ENCODE data around the gene SENP5. TPM values are rescaled to one million over a fixed set of nuclear protein-coding genes. Genes with fewer than 3 reads are reported as not detected.

SENP5 gene
- total RNA-seq, 2 experiments from 2014 or later: 62.7 to 64.7 TPM

DNA sequence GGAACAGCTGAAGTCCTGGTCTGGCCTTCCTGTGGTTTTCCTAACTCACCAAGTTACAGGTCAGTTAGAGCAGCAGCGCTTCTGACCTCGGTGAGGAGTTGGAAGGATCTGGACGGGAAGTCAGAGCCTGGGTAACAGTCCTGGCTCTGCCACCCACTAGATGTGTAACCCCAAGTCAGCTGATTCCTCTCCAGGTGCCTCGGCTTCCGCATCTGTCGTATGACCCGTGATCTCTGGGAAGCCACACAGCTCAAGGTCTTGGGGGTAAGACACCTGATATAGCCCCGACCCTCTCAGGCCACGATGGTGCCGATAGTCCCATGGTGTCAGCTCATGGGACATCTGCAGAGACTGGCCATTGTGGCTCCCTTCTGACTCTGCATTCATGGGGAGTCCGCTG is 109.2 kb downstream of the SENP5 start:
- peaks cover 4% of the 10 kb centered on the region for H3K9me3 Mint-ChIP-seq
- TF ChIP-seq, protein P1, sequence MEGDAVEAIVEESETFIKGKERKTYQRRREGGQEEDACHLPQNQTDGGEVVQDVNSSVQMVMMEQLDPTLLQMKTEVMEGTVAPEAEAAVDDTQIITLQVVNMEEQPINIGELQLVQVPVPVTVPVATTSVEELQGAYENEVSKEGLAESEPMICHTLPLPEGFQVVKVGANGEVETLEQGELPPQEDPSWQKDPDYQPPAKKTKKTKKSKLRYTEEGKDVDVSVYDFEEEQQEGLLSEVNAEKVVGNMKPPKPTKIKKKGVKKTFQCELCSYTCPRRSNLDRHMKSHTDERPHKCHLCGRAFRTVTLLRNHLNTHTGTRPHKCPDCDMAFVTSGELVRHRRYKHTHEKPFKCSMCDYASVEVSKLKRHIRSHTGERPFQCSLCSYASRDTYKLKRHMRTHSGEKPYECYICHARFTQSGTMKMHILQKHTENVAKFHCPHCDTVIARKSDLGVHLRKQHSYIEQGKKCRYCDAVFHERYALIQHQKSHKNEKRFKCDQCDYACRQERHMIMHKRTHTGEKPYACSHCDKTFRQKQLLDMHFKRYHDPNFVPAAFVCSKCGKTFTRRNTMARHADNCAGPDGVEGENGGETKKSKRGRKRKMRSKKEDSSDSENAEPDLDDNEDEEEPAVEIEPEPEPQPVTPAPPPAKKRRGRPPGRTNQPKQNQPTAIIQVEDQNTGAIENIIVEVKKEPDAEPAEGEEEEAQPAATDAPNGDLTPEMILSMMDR (IDR thresholded peaks at IDR 0.05): no peak
- CTCF ChIA-PET: no interaction called here
- H3K27ac ChIP-seq (ENCODE audit: low read depth in 1 of 2, low read length in 2 of 2): no peak overlapping the region
- DNase-seq (no peak), ATAC-seq (ENCODE audit: poor library complexity) (no peak)
- POLR2A ChIA-PET: no interaction called here
- intact Hi-C loops (cut with DNase I, micrococcal nuclease): no loop called here
- H3K4me3 Mint-ChIP-seq: no peak overlapping the region
- no peaks in the 10 kb centered on the region for H3K36me3 ChIP-seq (ENCODE audit: insufficient read depth, low read length)
- peaks cover 18% of the 10 kb centered on the region for H3K27me3 Mint-ChIP-seq
- peaks cover 0 to 5% of the 10 kb centered on the region in 2 experiments for H3K27me3 ChIP-seq (ENCODE audit: control insufficient read depth in 1 of 2, insufficient read depth in 2 of 2, low read length in 2 of 2)
- H3K4me1 Mint-ChIP-seq (ENCODE audit: low read depth): no peaks in the 10 kb centered on the region
- H3K36me3 Mint-ChIP-seq (ENCODE audit: low read depth): no peaks in the 10 kb centered on the region
- H3K9me3 ChIP-seq (ENCODE audit: control insufficient read depth in 1 of 2, insufficient read depth in 1 of 2, low read length in 2 of 2): no peaks in the 10 kb centered on the region
- no peak overlapping the region for H3K4me3 ChIP-seq (ENCODE audit: low read length)
- no peak overlapping the region for H3K27ac Mint-ChIP-seq
- H3K4me1 ChIP-seq (ENCODE audit: insufficient read depth, low read length): peaks cover 7% of the 10 kb centered on the region

DNA sequence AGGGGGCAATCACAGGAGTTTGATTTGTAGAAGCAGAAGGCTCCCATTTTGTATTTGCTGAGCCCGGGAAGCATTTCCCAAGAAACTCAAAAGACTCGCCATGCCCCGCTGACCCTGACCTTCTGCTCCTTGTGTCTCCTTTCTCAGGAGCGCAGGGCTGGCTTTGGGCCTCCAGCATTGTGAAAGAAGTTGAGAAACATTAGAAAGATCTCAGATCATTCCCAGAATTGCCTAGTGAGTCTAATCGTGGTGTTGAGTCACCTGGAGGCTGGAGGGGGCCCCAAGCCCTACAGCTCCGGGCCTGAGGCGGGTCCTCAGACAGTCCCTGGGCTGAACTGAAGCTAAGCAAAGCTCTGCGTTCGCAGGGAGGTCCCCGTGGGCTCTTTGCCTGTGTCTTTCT is 111.8 kb downstream of the SENP5 start:
- no peaks in the 10 kb centered on the region for H3K36me3 ChIP-seq (ENCODE audit: insufficient read depth, low read length)
- CTCF ChIA-PET: no interaction called here
- Mint-ChIP-seq H3K9me3 (peaks cover 6% of the 10 kb centered on the region), H3K27ac (no peak overlapping the region), H3K4me1 (ENCODE audit: low read depth) (no peaks in the 10 kb centered on the region), H3K4me3 (no peak overlapping the region), H3K27me3 (peaks cover 22% of the 10 kb centered on the region), H3K36me3 (ENCODE audit: low read depth) (no peaks in the 10 kb centered on the region)
- H3K27ac ChIP-seq (ENCODE audit: low read depth in 1 of 2, low read length in 2 of 2): no peak overlapping the region
- POLR2A ChIA-PET: no interaction called here
- H3K4me3 ChIP-seq (ENCODE audit: low read length): no peak overlapping the region
- TF ChIP-seq, protein P1 (IDR thresholded peaks at IDR 0.05): no peak
- H3K27me3 ChIP-seq (ENCODE audit: control insufficient read depth in 1 of 2, insufficient read depth in 2 of 2, low read length in 2 of 2): peaks cover 0 to 5% of the 10 kb centered on the region in 2 experiments
- ATAC-seq (ENCODE audit: poor library complexity) (no peak), DNase-seq (peak in 1 of 14 experiments; percentile 16)
- H3K4me1 ChIP-seq (ENCODE audit: insufficient read depth, low read length): peaks cover 7% of the 10 kb centered on the region
- intact Hi-C loops (cut with DNase I, micrococcal nuclease): loop anchor here (2.0 kb wide), 2 partner anchors 207 to 209 kb away; no protein-coding TSS in a partner anchor
- H3K9me3 ChIP-seq (ENCODE audit: control insufficient read depth in 1 of 2, insufficient read depth in 1 of 2, low read length in 2 of 2): peaks cover 5 to 10% of the 10 kb centered on the region in 2 experiments

DNA sequence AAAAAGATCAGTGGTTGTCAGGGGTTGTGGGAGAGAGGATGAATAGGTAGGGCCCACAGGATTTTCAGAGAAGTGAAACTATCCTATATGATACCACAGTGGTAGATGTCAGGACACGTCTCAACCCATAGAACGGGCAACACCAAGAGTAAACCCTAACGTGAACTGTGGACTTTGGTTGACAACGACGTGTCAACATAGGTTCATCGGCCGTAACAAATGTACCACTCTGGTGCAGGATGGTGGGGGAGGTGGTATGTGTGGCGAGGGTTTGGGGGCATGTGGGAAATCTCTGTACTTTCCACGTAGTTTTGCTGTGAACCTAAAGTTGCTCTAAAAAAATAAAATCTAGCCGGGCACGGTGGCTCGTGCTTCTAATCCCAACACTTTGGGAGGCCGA is 113.9 kb downstream of the SENP5 start:
- DNase-seq: no peak
- H3K9me3 ChIP-seq (ENCODE audit: control insufficient read depth in 1 of 2, insufficient read depth in 1 of 2, low read length in 2 of 2): peaks cover 5 to 10% of the 10 kb centered on the region in 2 experiments
- no peak overlapping the region for H3K4me3 ChIP-seq (ENCODE audit: low read length)
- ATAC-seq (ENCODE audit: poor library complexity): no peak
- Mint-ChIP-seq H3K36me3 (ENCODE audit: low read depth) (no peaks in the 10 kb centered on the region), H3K27me3 (peaks cover 19% of the 10 kb centered on the region), H3K27ac (no peak overlapping the region), H3K4me3 (no peak overlapping the region), H3K4me1 (ENCODE audit: low read depth) (no peaks in the 10 kb centered on the region), H3K9me3 (peaks cover 6% of the 10 kb centered on the region)
- intact Hi-C loops (cut with DNase I, micrococcal nuclease): no loop called here
- POLR2A ChIA-PET: no interaction called here
- H3K36me3 ChIP-seq (ENCODE audit: insufficient read depth, low read length): no peaks in the 10 kb centered on the region
- TF ChIP-seq, protein P1 (IDR thresholded peaks at IDR 0.05): no peak
- peaks cover 0 to 5% of the 10 kb centered on the region in 2 experiments for H3K27me3 ChIP-seq (ENCODE audit: control insufficient read depth in 1 of 2, insufficient read depth in 2 of 2, low read length in 2 of 2)
- CTCF ChIA-PET: no interaction called here
- H3K27ac ChIP-seq (ENCODE audit: low read depth in 1 of 2, low read length in 2 of 2): no peak overlapping the region
- peaks cover 7% of the 10 kb centered on the region for H3K4me1 ChIP-seq (ENCODE audit: insufficient read depth, low read length)
